ENCODE results near the gene VSTM2B. TPM values are rescaled to one million over a fixed set of nuclear protein-coding genes. Genes with fewer than 3 reads are reported as not detected.

The VSTM2B gene
- total RNA-seq, 4 donors from 2014 or later: not detected

DNA sequence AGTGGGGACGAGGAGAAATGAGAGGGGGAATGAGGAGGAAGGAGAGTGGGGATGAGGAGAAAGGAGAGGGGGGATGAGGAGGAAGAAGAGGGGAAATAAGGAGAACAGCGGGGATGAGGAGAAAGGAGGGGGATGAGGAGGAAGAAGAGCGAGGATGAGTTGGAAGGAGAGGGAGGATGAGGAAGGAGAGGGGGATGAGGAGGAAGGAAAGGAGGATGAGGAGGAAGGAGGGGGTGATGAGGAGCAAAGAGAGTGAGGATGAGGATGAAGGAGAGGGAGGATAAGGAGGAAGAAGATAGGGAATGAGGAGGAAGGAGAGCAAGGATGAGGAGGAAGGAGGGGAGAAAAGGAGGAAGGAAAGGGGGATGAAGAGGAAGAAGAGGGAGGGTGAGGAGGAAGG, 14.0 kb upstream of the VSTM2B start:
- DNase-seq: no peak

DNA sequence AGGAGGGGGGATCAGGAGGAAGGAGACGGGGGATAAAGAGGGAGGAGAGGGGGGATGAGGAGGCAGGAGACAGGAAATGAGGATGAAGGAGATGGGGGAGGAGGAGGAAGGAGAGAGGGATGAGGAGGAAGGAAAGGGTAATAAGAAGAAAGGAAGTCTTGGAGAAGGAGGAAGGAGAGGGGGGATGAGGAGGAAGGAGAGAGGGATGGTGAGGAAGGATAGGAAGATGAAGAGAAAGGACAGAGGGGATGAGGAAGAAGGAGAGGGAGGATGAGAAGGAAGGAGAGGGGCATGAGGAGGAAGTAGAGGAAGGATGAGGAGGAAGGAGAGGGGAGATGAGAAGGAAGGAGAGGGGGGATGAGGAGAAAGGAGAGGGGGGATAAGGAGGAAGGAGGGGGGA, 13.0 kb upstream of the VSTM2B start:
- intact Hi-C loops (cut with DNase I; ENCODE audit: low total_unique reads) (no loop called here), in situ Hi-C loops (cut with MboI; ENCODE audit: low pct_ligation_motif_present in 1 of 4, low pct_unique_long_range_greater_than_20kb in 1 of 4, low sequenced_read_pairs in 3 of 4) (no loop called here)
- no peaks in the 10 kb centered on the region for H3K36me3 ChIP-seq
- WGBS, 2 donors (ENCODE audit: low coverage in 1 of 2): 29 to 67% methylated on average over 1 of the region's 1 CpG
- no peaks in the 10 kb centered on the region for H3K4me1 ChIP-seq
- H3K4me3 ChIP-seq: no peak overlapping the region
- no peaks in the 10 kb centered on the region for H3K9me3 ChIP-seq
- H3K27ac ChIP-seq: no peak overlapping the region
- DNase-seq: no peak
- no peak for TF ChIP-seq POLR2A (IDR thresholded peaks at IDR 0.05)
- H3K27me3 ChIP-seq: no peaks in the 10 kb centered on the region

More for the DNA sequence above, 14.0 kb upstream of the VSTM2B start:
- 65 to 71% methylated on average over 3 of the region's 3 CpGs for WGBS, 2 donors (ENCODE audit: low coverage in 1 of 2)
- no peaks in the 10 kb centered on the region for H3K4me1 ChIP-seq
- intact Hi-C loops (cut with DNase I; ENCODE audit: low total_unique reads) (no loop called here), in situ Hi-C loops (cut with MboI; ENCODE audit: low pct_ligation_motif_present in 1 of 4, low pct_unique_long_range_greater_than_20kb in 1 of 4, low sequenced_read_pairs in 3 of 4) (no loop called here)
- TF ChIP-seq POLR2AphosphoS5 (IDR thresholded peaks at IDR 0.05) (no peak), EP300 (IDR thresholded peaks at IDR 0.05; ENCODE audit: low read depth) (no peak), POLR2A (IDR thresholded peaks at IDR 0.05) (no peak)
- TF ChIP-seq, protein P1, sequence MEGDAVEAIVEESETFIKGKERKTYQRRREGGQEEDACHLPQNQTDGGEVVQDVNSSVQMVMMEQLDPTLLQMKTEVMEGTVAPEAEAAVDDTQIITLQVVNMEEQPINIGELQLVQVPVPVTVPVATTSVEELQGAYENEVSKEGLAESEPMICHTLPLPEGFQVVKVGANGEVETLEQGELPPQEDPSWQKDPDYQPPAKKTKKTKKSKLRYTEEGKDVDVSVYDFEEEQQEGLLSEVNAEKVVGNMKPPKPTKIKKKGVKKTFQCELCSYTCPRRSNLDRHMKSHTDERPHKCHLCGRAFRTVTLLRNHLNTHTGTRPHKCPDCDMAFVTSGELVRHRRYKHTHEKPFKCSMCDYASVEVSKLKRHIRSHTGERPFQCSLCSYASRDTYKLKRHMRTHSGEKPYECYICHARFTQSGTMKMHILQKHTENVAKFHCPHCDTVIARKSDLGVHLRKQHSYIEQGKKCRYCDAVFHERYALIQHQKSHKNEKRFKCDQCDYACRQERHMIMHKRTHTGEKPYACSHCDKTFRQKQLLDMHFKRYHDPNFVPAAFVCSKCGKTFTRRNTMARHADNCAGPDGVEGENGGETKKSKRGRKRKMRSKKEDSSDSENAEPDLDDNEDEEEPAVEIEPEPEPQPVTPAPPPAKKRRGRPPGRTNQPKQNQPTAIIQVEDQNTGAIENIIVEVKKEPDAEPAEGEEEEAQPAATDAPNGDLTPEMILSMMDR (IDR thresholded peaks at IDR 0.05): no peak
- no peaks in the 10 kb centered on the region for H3K27me3 ChIP-seq
- no peaks in the 10 kb centered on the region for H3K9me3 ChIP-seq
- H3K4me3 ChIP-seq: no peak overlapping the region
- no peak overlapping the region for H3K27ac ChIP-seq
- H3K36me3 ChIP-seq: no peaks in the 10 kb centered on the region

DNA sequence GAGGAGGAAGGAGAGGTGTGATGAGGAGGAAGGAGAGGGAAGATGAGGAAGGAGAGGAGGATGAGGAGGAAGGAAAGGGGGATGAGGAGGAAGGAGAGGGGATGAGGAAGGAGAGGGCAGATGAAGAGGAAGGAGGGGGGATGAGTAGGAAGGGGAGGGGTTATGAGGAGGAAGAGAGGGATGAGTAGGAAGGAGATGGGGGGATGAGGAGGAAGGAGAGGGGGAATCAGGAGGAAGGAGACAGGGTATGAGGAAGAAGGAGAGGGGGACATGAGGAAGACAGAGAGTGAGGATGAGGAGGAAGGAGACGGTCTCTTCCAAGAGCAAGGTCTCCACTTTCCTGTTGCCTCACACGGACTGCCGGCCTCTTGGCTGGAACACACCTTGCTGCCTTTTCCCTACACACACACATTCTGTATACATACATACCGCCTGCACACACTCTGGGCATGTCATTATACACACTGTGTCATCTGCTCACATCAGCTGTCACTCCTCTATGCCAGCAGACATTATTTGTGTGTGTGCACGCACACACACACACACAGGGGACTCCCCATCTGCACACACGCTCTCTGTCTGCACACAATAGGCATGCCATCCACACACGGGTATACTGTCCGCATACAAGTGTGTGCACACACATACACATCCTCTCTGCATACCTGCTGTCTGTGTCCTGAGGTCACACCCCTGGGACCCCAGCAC, 11.1 kb upstream of the VSTM2B start:
- no peak for DNase-seq
- Histone ChIP-seq H3K9me3 (no peaks in the 10 kb centered on the region), H3K4me3 (no peak overlapping the region), H3K4me1 (no peaks in the 10 kb centered on the region), H3K36me3 (no peaks in the 10 kb centered on the region), H3K27ac (no peak overlapping the region), H3K27me3 (no peaks in the 10 kb centered on the region)
- intact Hi-C loops (cut with DNase I; ENCODE audit: low total_unique reads): no loop called here
- 41 to 55% methylated on average over 3 to 8 of the region's 8 CpGs for WGBS, 2 donors (ENCODE audit: low coverage in 1 of 2)
- TF ChIP-seq, protein P1 (IDR thresholded peaks at IDR 0.05): no peak
- TF ChIP-seq POLR2A (IDR thresholded peaks at IDR 0.05) (no peak), POLR2AphosphoS5 (IDR thresholded peaks at IDR 0.05) (no peak), EP300 (IDR thresholded peaks at IDR 0.05; ENCODE audit: low read depth) (no peak)
- in situ Hi-C loops (cut with MboI; ENCODE audit: low pct_ligation_motif_present in 1 of 4, low pct_unique_long_range_greater_than_20kb in 1 of 4, low sequenced_read_pairs in 3 of 4): no loop called here

DNA sequence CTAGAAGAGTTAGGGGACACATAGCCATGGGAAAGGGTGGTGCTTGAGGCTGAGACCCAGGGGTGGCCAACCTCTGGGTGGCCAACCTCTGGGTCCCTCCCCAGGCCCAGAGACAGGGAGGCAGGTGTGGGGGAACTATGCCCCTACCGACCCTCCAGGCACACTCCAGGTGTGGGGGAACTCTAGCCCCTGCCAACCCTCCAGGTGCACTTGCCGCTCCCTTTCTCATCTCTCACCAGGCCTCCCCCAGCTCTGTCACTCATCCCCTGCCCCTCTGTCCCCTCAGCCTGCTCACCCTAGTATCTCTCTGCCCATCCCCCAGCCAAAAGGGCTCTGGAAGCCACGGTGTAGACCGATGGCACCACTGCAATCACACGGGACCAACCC, 10.6 kb upstream of the VSTM2B start:
- no peaks in the 10 kb centered on the region for H3K4me1 ChIP-seq
- 58 to 80% methylated on average over 1 to 5 of the region's 5 CpGs for WGBS, 2 donors (ENCODE audit: low coverage in 1 of 2)
- in situ Hi-C loops (cut with MboI; ENCODE audit: low pct_ligation_motif_present in 1 of 4, low pct_unique_long_range_greater_than_20kb in 1 of 4, low sequenced_read_pairs in 3 of 4): no loop called here
- H3K4me3 ChIP-seq: no peak overlapping the region
- no peaks in the 10 kb centered on the region for H3K9me3 ChIP-seq
- intact Hi-C loops (cut with DNase I; ENCODE audit: low total_unique reads): no loop called here
- no peaks in the 10 kb centered on the region for H3K36me3 ChIP-seq
- no peak for TF ChIP-seq POLR2A (IDR thresholded peaks at IDR 0.05)
- no peak for TF ChIP-seq POLR2AphosphoS5 (IDR thresholded peaks at IDR 0.05)
- TF ChIP-seq EP300 (IDR thresholded peaks at IDR 0.05; ENCODE audit: low read depth): no peak
- TF ChIP-seq, protein P1 (IDR thresholded peaks at IDR 0.05): no peak
- no peaks in the 10 kb centered on the region for H3K27me3 ChIP-seq
- no peak for DNase-seq
- no peak overlapping the region for H3K27ac ChIP-seq
